Duodenal mucosa (tissue), 2 donors: ENCODE measurements around the gene PTPRJ.

ENCODE experiments used
- H3K27ac ChIP-seq: one replicate; pipeline ENCODE4 v1.7.0; 2013; ENCODE audit warnings: low read depth, low read length
- H3K27me3 ChIP-seq, 2 donors: one replicate each; pipeline ENCODE4 v1.7.0; 2013; ENCODE audit warnings: low read length in 2 of 2, control low read depth in 1 of 2; ENCODE audit not compliant: insufficient read depth in 2 of 2, control insufficient read depth in 1 of 2
- H3K36me3 ChIP-seq, 2 donors: one replicate each; pipeline ENCODE4 v1.7.0; 2013; ENCODE audit warnings: low read length in 2 of 2, control low read depth in 1 of 2; ENCODE audit not compliant: insufficient read depth in 2 of 2, control insufficient read depth in 1 of 2
- H3K4me1 ChIP-seq, 2 donors: one replicate each; pipeline ENCODE4 v1.7.0; 2013; ENCODE audit warnings: low read length in 2 of 2, control low read depth in 1 of 2; ENCODE audit not compliant: insufficient read depth in 2 of 2, control insufficient read depth in 1 of 2
- H3K4me3 ChIP-seq, 2 donors: one replicate each; pipeline ENCODE4 v1.7.0; 2013; ENCODE audit warnings: low read length in 2 of 2, low read depth in 1 of 2
- H3K9ac ChIP-seq, 2 donors: one replicate each; pipeline ENCODE4 v1.7.0; 2013; ENCODE audit warnings: low read length in 2 of 2, low read depth in 1 of 2
- H3K9me3 ChIP-seq, 2 donors: one replicate each; pipeline ENCODE4 v1.7.0; 2013; ENCODE audit warnings: low read length in 2 of 2, control low read depth in 1 of 2; ENCODE audit not compliant: control insufficient read depth in 1 of 2

Gene PTPRJ

GRCh38 chr11:48077251-48077650 is 96.9 kb downstream of the PTPRJ start:
- H3K4me3 ChIP-seq: no peak overlapping the region
- H3K36me3 ChIP-seq: peaks cover 0 to 6% of the 10 kb centered on the region in 2 donors
- no peak overlapping the region for H3K9ac ChIP-seq
- H3K4me1 ChIP-seq: no peaks in the 10 kb centered on the region
- H3K27ac ChIP-seq: no peak overlapping the region
- no peaks in the 10 kb centered on the region for H3K27me3 ChIP-seq
- H3K9me3 ChIP-seq: no peaks in the 10 kb centered on the region

- Histone ChIP-seq H3K27ac (no peak overlapping the region), H3K36me3 (peaks cover 0 to 6% of the 10 kb centered on the region in 2 donors), H3K27me3 (no peaks in the 10 kb centered on the region), H3K9me3 (no peaks in the 10 kb centered on the region), H3K4me1 (no peaks in the 10 kb centered on the region), H3K4me3 (no peak overlapping the region), H3K9ac (no peak overlapping the region)
These were observed 98.3 kb downstream of the PTPRJ start for GRCh38 chr11:48078689-48079088.

- H3K4me3 ChIP-seq: no peak overlapping the region
- no peaks in the 10 kb centered on the region for H3K4me1 ChIP-seq
- no peak overlapping the region for H3K27ac ChIP-seq
- no peaks in the 10 kb centered on the region for H3K27me3 ChIP-seq
- H3K9me3 ChIP-seq: no peaks in the 10 kb centered on the region
- H3K9ac ChIP-seq: no peak overlapping the region
- H3K36me3 ChIP-seq: peaks cover 0 to 6% of the 10 kb centered on the region in 2 donors
These were observed 99.2 kb downstream of the PTPRJ start for GRCh38 chr11:48079596-48079995.

- Histone ChIP-seq H3K9me3 (no peaks in the 10 kb centered on the region), H3K27me3 (no peaks in the 10 kb centered on the region), H3K4me1 (no peaks in the 10 kb centered on the region), H3K36me3 (peaks cover 0 to 6% of the 10 kb centered on the region in 2 donors), H3K27ac (no peak overlapping the region), H3K4me3 (no peak overlapping the region), H3K9ac (no peak overlapping the region)
These were observed 100.0 kb downstream of the PTPRJ start for GRCh38 chr11:48080301-48080861.

- no peaks in the 10 kb centered on the region for H3K36me3 ChIP-seq
- H3K9ac ChIP-seq: no peak overlapping the region
- H3K27ac ChIP-seq: no peak overlapping the region
- H3K4me3 ChIP-seq: no peak overlapping the region
- H3K27me3 ChIP-seq: no peaks in the 10 kb centered on the region
- no peaks in the 10 kb centered on the region for H3K9me3 ChIP-seq
- H3K4me1 ChIP-seq: no peaks in the 10 kb centered on the region
These were observed 101.0 kb downstream of the PTPRJ start for GRCh38 chr11:48081151-48082010.

GRCh38 chr11:48082771-48083170 is 102.4 kb downstream of the PTPRJ start:
- Histone ChIP-seq H3K9ac (no peak overlapping the region), H3K9me3 (no peaks in the 10 kb centered on the region), H3K4me1 (peaks cover 0 to 4% of the 10 kb centered on the region in 2 donors), H3K36me3 (no peaks in the 10 kb centered on the region), H3K4me3 (no peak overlapping the region), H3K27me3 (no peaks in the 10 kb centered on the region), H3K27ac (no peak overlapping the region)

GRCh38 chr11:48083421-48083820 is 103.1 kb downstream of the PTPRJ start:
- H3K36me3 ChIP-seq: no peaks in the 10 kb centered on the region
- no peaks in the 10 kb centered on the region for H3K27me3 ChIP-seq
- H3K4me3 ChIP-seq: no peak overlapping the region
- no peaks in the 10 kb centered on the region for H3K9me3 ChIP-seq
- no peak overlapping the region for H3K27ac ChIP-seq
- no peak overlapping the region for H3K9ac ChIP-seq
- H3K4me1 ChIP-seq: peaks cover 3 to 11% of the 10 kb centered on the region in 2 donors

GRCh38 chr11:48085688-48086087 is 105.3 kb downstream of the PTPRJ start:
- no peak overlapping the region for H3K27ac ChIP-seq
- H3K9me3 ChIP-seq: no peaks in the 10 kb centered on the region
- no peaks in the 10 kb centered on the region for H3K27me3 ChIP-seq
- no peaks in the 10 kb centered on the region for H3K36me3 ChIP-seq
- H3K4me3 ChIP-seq: no peak overlapping the region
- no peak overlapping the region for H3K9ac ChIP-seq
- peaks cover 3 to 12% of the 10 kb centered on the region in 2 donors for H3K4me1 ChIP-seq

- no peaks in the 10 kb centered on the region for H3K27me3 ChIP-seq
- peaks cover 3 to 12% of the 10 kb centered on the region in 2 donors for H3K4me1 ChIP-seq
- no peaks in the 10 kb centered on the region for H3K36me3 ChIP-seq
- H3K4me3 ChIP-seq: no peak overlapping the region
- H3K9me3 ChIP-seq: no peaks in the 10 kb centered on the region
- no peak overlapping the region for H3K9ac ChIP-seq
- no peak overlapping the region for H3K27ac ChIP-seq
These were observed 107.1 kb downstream of the PTPRJ start for GRCh38 chr11:48087422-48087821.

GRCh38 chr11:48087974-48088681 is 107.8 kb downstream of the PTPRJ start:
- Histone ChIP-seq H3K27me3 (no peaks in the 10 kb centered on the region), H3K9me3 (no peaks in the 10 kb centered on the region), H3K9ac (no peak overlapping the region), H3K27ac (no peak overlapping the region), H3K4me3 (no peak overlapping the region), H3K4me1 (peaks cover 10 to 18% of the 10 kb centered on the region in 2 donors), H3K36me3 (no peaks in the 10 kb centered on the region)
